Sigmoid colon (tissue), 7 donors: ENCODE results near the gene MEIOB. TPM values are rescaled to one million over a fixed set of nuclear protein-coding genes. Genes with fewer than 3 reads are reported as not detected.
A peak's percentile ranks its signal among the peaks of the same experiment; 100 is the strongest.
"Not testable (repeated sequence)": the region's sequence is repeated elsewhere in the genome, so short reads cannot be mapped to it uniquely, and the experiment has no call there.

Experiments used
- DNase-seq: peaks from one replicate; pipeline ENCODE4 v3.0.0-alpha.2; 2019
- H3K27ac ChIP-seq, 4 donors: fragments of 200-600 bp; sonication (generic); one replicate each; pipeline ENCODE4 v1.5.1; 2016 to 2019; ENCODE audit warnings: mild to moderate bottlenecking in 1 of 4
- H3K27me3 ChIP-seq, 3 donors: fragments of 200-600 bp; sonication (generic); one replicate each; pipeline ENCODE4 v1.5.1; 2019; ENCODE audit warnings: mild to moderate bottlenecking in 1 of 3
- H3K36me3 ChIP-seq, 4 donors: fragments of 200-600 bp; sonication (generic); one replicate each; pipeline ENCODE4 v1.5.1; 2016 to 2019
- H3K4me1 ChIP-seq, 4 donors: fragments of 200-600 bp; sonication (generic); one replicate each; pipeline ENCODE4 v1.5.1; 2017 to 2019
- H3K4me3 ChIP-seq, 4 donors: fragments of 200-600 bp; sonication (generic); one replicate each; pipeline ENCODE4 v1.5.1; 2017 to 2019; ENCODE audit warnings: mild to moderate bottlenecking in 2 of 4, moderate library complexity in 1 of 4
- H3K9me3 ChIP-seq, 4 donors: fragments of 200-600 bp in 3 of 4; sonication (generic) in 3 of 4; one replicate each; pipeline versions ENCODE4 v1.5.1 to v1.6.1; 2013 to 2019
- EP300 ChIP-seq, 4 donors: sonication (generic); formaldehyde crosslinking; IDR thresholded peaks; one replicate each; pipeline ENCODE4 v1.6.1; 2017; ENCODE audit warnings: antibody characterized with exemption in 4 of 4
- POLR2A ChIP-seq, 2 donors: fragments of 450-650 bp; IDR thresholded peaks; one replicate each; pipeline ENCODE4 v1.6.1; 2016; ENCODE audit warnings: antibody characterized with exemption in 2 of 2, mild to moderate bottlenecking in 2 of 2, moderate library complexity in 2 of 2
- POLR2AphosphoS5 ChIP-seq, 4 donors: sonication (generic); formaldehyde crosslinking; IDR thresholded peaks; one replicate each; pipeline ENCODE4 v1.6.1; 2017; ENCODE audit warnings: antibody characterized with exemption in 4 of 4
- WGBS, 2 donors: extraction: QIAGEN DNeasy Blood & Tissue Kit; methylation state at CpG; one replicate each; pipeline ENCODE4 v1.1.7; 2013; 5-methylcytosine and 5-hydroxymethylcytosine counted together
- intact Hi-C: fragments of 100-400 bp; cut with DNase I; formaldehyde crosslinking; loops from one replicate; pipeline ENCODE4 v1.15.1; 2023
- polyA plus RNA-seq, 3 donors: library from polyadenylated mRNA; stranded (reverse); fragments of 200-250 nt; gene quantifications; one replicate each; pipeline ENCODE4 v1.2.3, GENCODE V29; 2013
- total RNA-seq, 4 donors: library from RNA; depleted of rRNA; stranded (reverse); fragments of >200 nt; gene quantifications; one replicate each; pipeline ENCODE4 v1.1.0, GENCODE V29; 2016
- TF ChIP-seq, protein P1 (sequence below), 4 experiments: fragments of 450-650 bp in 3 of 4; fragments of 200-600 bp in 1 of 4; IDR thresholded peaks; one replicate each; pipeline ENCODE4 v1.5.1; 2016 to 2019; ENCODE audit warnings: antibody characterized with exemption in 4 of 4, mild to moderate bottlenecking in 3 of 4, moderate library complexity in 2 of 4
- donor health status: healthy with polysubstance abuse.
- donor health status: Bipolar disorder and iron deficiency.
- donor health status: healthy.

The MEIOB gene
- total and polyA plus RNA-seq, 7 donors = 0.10 TPM; not detected in 6

DNA sequence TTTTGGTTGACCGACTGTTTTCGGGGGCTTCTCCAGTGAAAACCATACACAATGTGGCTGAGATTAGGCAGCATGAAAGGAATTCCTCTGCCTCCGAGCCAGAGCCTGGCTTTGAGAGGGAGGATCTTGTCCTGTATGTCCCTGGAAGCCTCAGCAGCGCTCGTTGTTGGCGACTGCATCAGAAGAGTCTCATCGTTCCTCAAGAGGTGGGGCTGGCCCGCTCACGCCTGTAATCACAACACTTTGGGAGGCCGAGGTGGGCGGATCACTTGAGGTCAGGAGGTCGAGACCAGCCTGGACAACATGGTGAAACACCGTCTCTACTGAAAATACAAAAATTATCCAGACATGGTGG, 31.2 kb upstream of the MEIOB start:
- H3K4me3 ChIP-seq = no peak overlapping the region
- H3K9me3 ChIP-seq = no peaks in the 10 kb centered on the region
- TF ChIP-seq, protein P1, sequence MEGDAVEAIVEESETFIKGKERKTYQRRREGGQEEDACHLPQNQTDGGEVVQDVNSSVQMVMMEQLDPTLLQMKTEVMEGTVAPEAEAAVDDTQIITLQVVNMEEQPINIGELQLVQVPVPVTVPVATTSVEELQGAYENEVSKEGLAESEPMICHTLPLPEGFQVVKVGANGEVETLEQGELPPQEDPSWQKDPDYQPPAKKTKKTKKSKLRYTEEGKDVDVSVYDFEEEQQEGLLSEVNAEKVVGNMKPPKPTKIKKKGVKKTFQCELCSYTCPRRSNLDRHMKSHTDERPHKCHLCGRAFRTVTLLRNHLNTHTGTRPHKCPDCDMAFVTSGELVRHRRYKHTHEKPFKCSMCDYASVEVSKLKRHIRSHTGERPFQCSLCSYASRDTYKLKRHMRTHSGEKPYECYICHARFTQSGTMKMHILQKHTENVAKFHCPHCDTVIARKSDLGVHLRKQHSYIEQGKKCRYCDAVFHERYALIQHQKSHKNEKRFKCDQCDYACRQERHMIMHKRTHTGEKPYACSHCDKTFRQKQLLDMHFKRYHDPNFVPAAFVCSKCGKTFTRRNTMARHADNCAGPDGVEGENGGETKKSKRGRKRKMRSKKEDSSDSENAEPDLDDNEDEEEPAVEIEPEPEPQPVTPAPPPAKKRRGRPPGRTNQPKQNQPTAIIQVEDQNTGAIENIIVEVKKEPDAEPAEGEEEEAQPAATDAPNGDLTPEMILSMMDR (IDR thresholded peaks at IDR 0.05) = no peak
- TF ChIP-seq EP300 (IDR thresholded peaks at IDR 0.05) = no peak
- TF ChIP-seq POLR2A (IDR thresholded peaks at IDR 0.05) = no peak
- no peak for TF ChIP-seq POLR2AphosphoS5 (IDR thresholded peaks at IDR 0.05)
- WGBS, 2 donors = 70 to 81% methylated on average over 13 of the region's 13 CpGs
- no peak for DNase-seq
- H3K36me3 ChIP-seq = no peaks in the 10 kb centered on the region
- intact Hi-C loops = no loop called here
- H3K4me1 ChIP-seq = no peaks in the 10 kb centered on the region
- no peak overlapping the region for H3K27ac ChIP-seq
- H3K27me3 ChIP-seq = peaks cover 3 to 63% (median 14%) of the 10 kb centered on the region in 3 donors

DNA sequence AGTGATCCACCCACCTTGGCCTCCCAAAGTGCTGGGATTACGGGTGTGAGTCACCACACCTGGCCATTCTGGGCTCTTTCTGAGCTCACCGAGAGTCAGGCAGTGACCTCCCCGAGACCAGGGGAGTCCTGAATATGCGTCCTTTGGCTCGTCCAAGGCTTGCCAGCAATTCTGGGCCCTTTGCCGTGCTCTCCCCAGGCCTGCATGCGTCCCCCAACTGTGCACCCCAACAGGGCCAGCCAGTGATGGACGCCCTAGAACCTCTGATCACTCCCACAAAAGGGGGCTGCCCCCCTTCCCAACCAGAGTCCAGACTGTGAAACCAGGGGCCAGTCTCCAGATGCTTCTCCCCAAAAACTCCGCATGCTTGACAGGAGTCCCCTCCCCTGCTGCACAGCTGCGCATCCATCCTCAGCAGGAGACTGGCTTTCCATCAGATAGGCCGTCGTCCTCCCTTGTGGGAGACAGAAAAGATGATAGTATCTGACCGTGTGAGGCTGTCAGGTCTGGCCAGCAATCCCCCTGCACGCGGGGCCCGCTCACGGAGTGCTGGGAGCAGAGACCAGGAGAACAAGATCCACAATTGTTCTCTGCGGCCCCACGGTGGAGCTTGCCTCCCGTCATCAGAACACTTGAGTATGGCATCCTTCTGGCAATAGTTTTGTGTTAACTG, 30.7 kb upstream of the MEIOB start:
- no peaks in the 10 kb centered on the region for H3K36me3 ChIP-seq
- no peak for DNase-seq
- H3K27ac ChIP-seq = no peak overlapping the region
- intact Hi-C loops = no loop called here
- peaks cover 3 to 63% (median 9%) of the 10 kb centered on the region in 3 donors for H3K27me3 ChIP-seq
- H3K4me1 ChIP-seq = no peaks in the 10 kb centered on the region
- 83 to 92% methylated on average over 20 of the region's 20 CpGs for whole genome bisulfite sequencing, 2 donors
- H3K9me3 ChIP-seq = no peaks in the 10 kb centered on the region
- TF ChIP-seq EP300 (IDR thresholded peaks at IDR 0.05) (no peak), POLR2AphosphoS5 (IDR thresholded peaks at IDR 0.05) (no peak), POLR2A (IDR thresholded peaks at IDR 0.05) (no peak)
- TF ChIP-seq, protein P1 (IDR thresholded peaks at IDR 0.05) = no peak
- H3K4me3 ChIP-seq = no peak overlapping the region

DNA sequence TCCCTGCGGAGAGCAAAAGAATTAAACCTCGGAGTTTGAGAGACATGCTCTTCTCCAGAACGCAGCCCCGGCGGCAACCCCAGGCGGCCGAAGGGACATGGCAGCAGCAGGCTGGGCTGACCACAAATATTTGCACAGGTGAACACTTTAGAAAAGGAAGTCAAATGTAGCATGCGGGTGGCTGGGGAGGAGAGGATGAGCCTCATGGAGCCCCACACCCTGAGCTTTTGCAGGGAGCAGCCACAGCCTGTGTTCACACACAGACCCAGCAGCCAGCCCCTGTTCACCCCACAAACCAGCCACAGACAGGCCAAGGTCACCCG, 28.4 kb upstream of the MEIOB start:
- 15 to 67% methylated on average over 9 of the region's 9 CpGs for WGBS, 2 donors
- TF ChIP-seq, protein P1 (IDR thresholded peaks at IDR 0.05) = no peak
- TF ChIP-seq POLR2A (IDR thresholded peaks at IDR 0.05) (no peak), EP300 (IDR thresholded peaks at IDR 0.05) (no peak), POLR2AphosphoS5 (IDR thresholded peaks at IDR 0.05) (no peak)
- H3K27me3 ChIP-seq = peaks cover 0 to 54% (median 0%) of the 10 kb centered on the region in 3 donors

DNA sequence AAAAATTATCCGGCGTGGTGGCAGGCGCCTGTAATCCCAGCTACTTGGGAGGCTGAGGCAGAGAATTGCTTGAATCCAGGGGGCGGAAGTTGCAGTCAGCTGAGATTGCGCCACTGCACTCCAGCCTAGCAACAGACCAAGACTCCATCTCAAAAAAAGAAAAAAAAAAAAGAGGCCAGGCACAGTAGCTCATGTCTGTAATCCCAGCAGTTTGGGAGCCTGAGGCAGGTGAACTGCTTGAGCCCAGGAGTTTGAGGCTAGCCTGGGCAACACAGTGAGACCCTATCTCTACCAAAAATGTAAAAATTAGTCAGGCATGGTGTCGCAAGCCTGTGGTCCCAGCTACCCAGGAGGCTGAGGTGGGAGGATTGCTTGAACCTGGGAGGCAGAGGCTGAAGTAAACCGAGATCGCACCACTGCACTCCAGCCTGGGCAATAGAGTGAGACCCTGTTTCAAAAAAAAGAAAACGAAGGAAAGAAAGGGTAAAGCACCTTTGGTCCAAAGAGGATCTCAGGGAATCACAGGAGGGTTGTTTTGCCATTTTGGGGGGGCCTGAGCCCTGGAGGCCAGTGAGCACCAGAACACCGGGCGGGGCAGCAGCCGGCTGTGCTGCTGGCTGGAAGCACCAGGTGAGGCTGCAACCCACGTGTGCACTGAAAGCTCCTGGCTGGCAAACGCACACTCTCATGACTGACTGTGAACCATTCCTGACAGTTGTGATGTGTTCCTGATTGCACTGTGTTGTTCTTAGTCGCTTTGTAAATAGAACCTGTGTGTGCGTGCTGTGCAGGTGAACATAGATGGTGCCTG, 27.9 kb upstream of the MEIOB start:
- intact Hi-C loops = no loop called here
- WGBS, 2 donors = 38 to 80% methylated on average over 16 of the region's 16 CpGs
- no peaks in the 10 kb centered on the region for H3K36me3 ChIP-seq
- H3K27me3 ChIP-seq = peaks cover 0 to 54% (median 0%) of the 10 kb centered on the region in 3 donors
- no peaks in the 10 kb centered on the region for H3K4me1 ChIP-seq
- H3K4me3 ChIP-seq = no peak overlapping the region
- H3K9me3 ChIP-seq = no peaks in the 10 kb centered on the region
- no peak for DNase-seq
- no peak overlapping the region for H3K27ac ChIP-seq
- TF ChIP-seq POLR2A (IDR thresholded peaks at IDR 0.05) = no peak
- TF ChIP-seq, protein P1 (IDR thresholded peaks at IDR 0.05) = peak in 1 of 4 experiments; percentile 9

More for the DNA sequence above, 28.4 kb upstream of the MEIOB start:
- Histone ChIP-seq H3K36me3 (no peaks in the 10 kb centered on the region), H3K9me3 (no peaks in the 10 kb centered on the region), H3K4me1 (no peaks in the 10 kb centered on the region), H3K4me3 (no peak overlapping the region), H3K27ac (no peak overlapping the region)
- no peak for DNase-seq
- intact Hi-C loops = no loop called here

DNA sequence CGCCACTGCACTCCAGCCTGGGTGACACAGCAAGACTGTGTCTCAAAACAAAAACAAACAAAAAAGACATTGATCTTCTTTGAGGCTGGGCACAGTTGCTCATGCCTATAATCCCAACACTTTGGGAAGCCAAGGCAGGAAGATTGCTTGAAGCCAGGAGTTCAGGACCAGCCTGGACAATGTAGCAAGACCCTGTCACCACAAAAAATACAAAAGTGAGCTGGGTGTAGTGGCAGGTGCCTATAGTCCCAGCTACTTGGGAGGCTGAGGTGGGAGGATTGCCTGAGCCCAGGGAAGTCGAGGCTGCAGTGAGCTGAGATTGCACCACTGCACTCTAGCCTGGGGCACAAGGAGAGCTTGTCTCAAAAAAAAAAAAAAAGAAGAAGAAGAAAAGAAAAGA, 25.7 kb upstream of the MEIOB start:
- peaks cover 0 to 44% (median 0%) of the 10 kb centered on the region in 3 donors for H3K27me3 ChIP-seq
- H3K36me3 ChIP-seq, intact Hi-C loops, H3K4me1 ChIP-seq, H3K27ac ChIP-seq, DNase-seq, H3K9me3 ChIP-seq, H3K4me3 ChIP-seq: not testable (repeated sequence)
- WGBS, 2 donors = 87 to 91% methylated on average over 2 of the region's 2 CpGs
